Mesothelial cell of epicardium (in vitro differentiated cells): Measurements from ENCODE around the gene EML4. TPM values are rescaled to one million over a fixed set of nuclear protein-coding genes. Genes with fewer than 3 reads are reported as not detected.

Experiments
- DNase-seq, 2 experiments: peaks; one replicate each; pipeline ENCODE4 v3.0.0; 2021; ENCODE audit warnings: low spot score in 2 of 2; ENCODE audit not compliant: unreplicated experiment in 2 of 2
- H3K27ac Mint-ChIP-seq: 2 replicates; pipeline ENCODE4 v1.8.0; 2021; ENCODE audit warnings: mixed read lengths
- H3K27me3 Mint-ChIP-seq: 2 replicates; pipeline ENCODE4 v1.8.0; 2021; ENCODE audit warnings: low read depth, mixed read lengths
- H3K36me3 Mint-ChIP-seq: 2 replicates; pipeline ENCODE4 v1.8.0; 2021; ENCODE audit warnings: mixed read lengths
- H3K4me1 Mint-ChIP-seq: 2 replicates; pipeline ENCODE4 v1.8.0; 2021; ENCODE audit warnings: mixed read lengths
- H3K4me3 Mint-ChIP-seq: 2 replicates; pipeline ENCODE4 v1.8.0; 2021; ENCODE audit warnings: mild to moderate bottlenecking, moderate library complexity, mixed read lengths
- H3K9me3 Mint-ChIP-seq: 2 replicates; pipeline ENCODE4 v1.8.0; 2021; ENCODE audit warnings: mixed read lengths
- total RNA-seq: library from RNA; stranded (reverse); gene quantifications from 3 replicates; pipeline ENCODE4 v1.2.1, GENCODE V29; 2021
- TF ChIP-seq, protein P1 (sequence below): fragments of 200-600 bp; sonication (generic); IDR thresholded peaks from one replicate; pipeline ENCODE4 v1.5.0; 2021; ENCODE audit warnings: antibody characterized with exemption; ENCODE audit not compliant: unreplicated experiment

The EML4 gene
- total RNA-seq, 1 donor from 2014 or later: 95.6 TPM

DNA sequence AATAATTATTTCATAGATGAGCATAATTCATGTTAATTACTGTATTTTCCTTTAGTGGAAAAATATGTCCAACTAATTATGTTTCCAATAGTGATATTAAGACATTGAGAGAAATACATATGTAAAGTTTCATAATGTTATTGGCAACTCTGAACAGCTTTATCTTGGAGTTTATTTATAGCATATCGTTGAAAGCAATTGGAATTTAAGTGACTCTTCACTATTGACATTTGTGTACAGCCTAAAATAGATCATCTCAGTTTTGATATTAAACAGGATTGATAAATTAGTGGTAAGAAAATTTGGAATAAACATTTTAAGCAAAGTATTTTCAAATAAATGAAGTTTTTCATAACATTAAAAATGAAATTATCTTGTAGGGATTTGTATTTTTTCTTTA, 79.7 kb downstream of the EML4 start:
- peaks cover 19% of the 10 kb centered on the region for H3K36me3 Mint-ChIP-seq
- TF ChIP-seq, protein P1, sequence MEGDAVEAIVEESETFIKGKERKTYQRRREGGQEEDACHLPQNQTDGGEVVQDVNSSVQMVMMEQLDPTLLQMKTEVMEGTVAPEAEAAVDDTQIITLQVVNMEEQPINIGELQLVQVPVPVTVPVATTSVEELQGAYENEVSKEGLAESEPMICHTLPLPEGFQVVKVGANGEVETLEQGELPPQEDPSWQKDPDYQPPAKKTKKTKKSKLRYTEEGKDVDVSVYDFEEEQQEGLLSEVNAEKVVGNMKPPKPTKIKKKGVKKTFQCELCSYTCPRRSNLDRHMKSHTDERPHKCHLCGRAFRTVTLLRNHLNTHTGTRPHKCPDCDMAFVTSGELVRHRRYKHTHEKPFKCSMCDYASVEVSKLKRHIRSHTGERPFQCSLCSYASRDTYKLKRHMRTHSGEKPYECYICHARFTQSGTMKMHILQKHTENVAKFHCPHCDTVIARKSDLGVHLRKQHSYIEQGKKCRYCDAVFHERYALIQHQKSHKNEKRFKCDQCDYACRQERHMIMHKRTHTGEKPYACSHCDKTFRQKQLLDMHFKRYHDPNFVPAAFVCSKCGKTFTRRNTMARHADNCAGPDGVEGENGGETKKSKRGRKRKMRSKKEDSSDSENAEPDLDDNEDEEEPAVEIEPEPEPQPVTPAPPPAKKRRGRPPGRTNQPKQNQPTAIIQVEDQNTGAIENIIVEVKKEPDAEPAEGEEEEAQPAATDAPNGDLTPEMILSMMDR: no peak
- H3K4me1 Mint-ChIP-seq: peaks cover 10% of the 10 kb centered on the region
- no peak overlapping the region for H3K4me3 Mint-ChIP-seq
- no peak for DNase-seq
- H3K27ac Mint-ChIP-seq: no peak overlapping the region
- no peaks in the 10 kb centered on the region for H3K9me3 Mint-ChIP-seq
- no peaks in the 10 kb centered on the region for H3K27me3 Mint-ChIP-seq

DNA sequence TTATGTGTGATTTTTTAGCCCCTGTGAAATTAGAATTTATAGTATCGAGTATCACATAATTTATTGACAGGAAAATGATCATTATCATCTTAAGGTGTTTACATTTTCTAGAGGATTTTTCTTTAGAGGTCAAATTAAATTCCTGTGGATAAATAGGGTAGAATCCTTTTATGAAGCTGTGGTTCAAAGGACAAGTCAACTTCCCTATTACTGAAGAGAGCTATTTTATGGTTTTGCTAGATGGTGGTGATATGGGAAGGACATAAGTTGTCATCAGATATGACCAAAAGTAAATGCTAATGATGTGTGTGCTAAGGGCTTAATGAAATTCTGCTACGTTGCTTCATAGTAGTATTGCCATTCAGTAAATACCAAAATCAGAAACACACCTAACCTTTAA, 80.1 kb downstream of the EML4 start:
- H3K27ac Mint-ChIP-seq: no peak overlapping the region

GRCh38 chr2:42249887-42250286, 80.7 kb downstream of the EML4 start:
- DNase-seq: no peak
- H3K4me3 Mint-ChIP-seq: no peak overlapping the region
- H3K27ac Mint-ChIP-seq: no peak overlapping the region

More for the DNA sequence above, 80.1 kb downstream of the EML4 start:
- Mint-ChIP-seq H3K4me1 (peaks cover 10% of the 10 kb centered on the region), H3K36me3 (peaks cover 19% of the 10 kb centered on the region), H3K4me3 (no peak overlapping the region), H3K9me3 (no peaks in the 10 kb centered on the region), H3K27me3 (no peaks in the 10 kb centered on the region)
- DNase-seq: no peak
- TF ChIP-seq, protein P1: no peak

GRCh38 chr2:42250925-42251324, 81.8 kb downstream of the EML4 start:
- Mint-ChIP-seq H3K4me1 (peaks cover 10% of the 10 kb centered on the region), H3K27me3 (no peaks in the 10 kb centered on the region), H3K36me3 (peaks cover 21% of the 10 kb centered on the region), H3K4me3 (no peak overlapping the region), H3K27ac (no peak overlapping the region), H3K9me3 (no peaks in the 10 kb centered on the region)
- TF ChIP-seq, protein P1: no peak
- no peak for DNase-seq

More at GRCh38 chr2:42249887-42250286, 80.7 kb downstream of the EML4 start:
- TF ChIP-seq, protein P1: no peak
- no peaks in the 10 kb centered on the region for H3K9me3 Mint-ChIP-seq
- peaks cover 23% of the 10 kb centered on the region for H3K36me3 Mint-ChIP-seq
- H3K27me3 Mint-ChIP-seq: no peaks in the 10 kb centered on the region
- peaks cover 10% of the 10 kb centered on the region for H3K4me1 Mint-ChIP-seq

- peaks cover 10% of the 10 kb centered on the region for H3K4me1 Mint-ChIP-seq
- no peak overlapping the region for H3K27ac Mint-ChIP-seq
- no peaks in the 10 kb centered on the region for H3K27me3 Mint-ChIP-seq
- no peak for DNase-seq
- TF ChIP-seq, protein P1: no peak
- no peaks in the 10 kb centered on the region for H3K9me3 Mint-ChIP-seq
- H3K4me3 Mint-ChIP-seq: no peak overlapping the region
- peaks cover 13% of the 10 kb centered on the region for H3K36me3 Mint-ChIP-seq
Measured at GRCh38 chr2:42252464-42252863, 83.3 kb downstream of the EML4 start.
